Measurements from ENCODE around the gene TMEM53. TPM values are rescaled to one million over a fixed set of nuclear protein-coding genes. Genes with fewer than 3 reads are reported as not detected.
A peak's percentile ranks its signal among the peaks of the same experiment; 100 is the strongest.

TMEM53 gene
- total RNA-seq, 2 donors from 2014 or later = 3.8 to 5.3 TPM

DNA sequence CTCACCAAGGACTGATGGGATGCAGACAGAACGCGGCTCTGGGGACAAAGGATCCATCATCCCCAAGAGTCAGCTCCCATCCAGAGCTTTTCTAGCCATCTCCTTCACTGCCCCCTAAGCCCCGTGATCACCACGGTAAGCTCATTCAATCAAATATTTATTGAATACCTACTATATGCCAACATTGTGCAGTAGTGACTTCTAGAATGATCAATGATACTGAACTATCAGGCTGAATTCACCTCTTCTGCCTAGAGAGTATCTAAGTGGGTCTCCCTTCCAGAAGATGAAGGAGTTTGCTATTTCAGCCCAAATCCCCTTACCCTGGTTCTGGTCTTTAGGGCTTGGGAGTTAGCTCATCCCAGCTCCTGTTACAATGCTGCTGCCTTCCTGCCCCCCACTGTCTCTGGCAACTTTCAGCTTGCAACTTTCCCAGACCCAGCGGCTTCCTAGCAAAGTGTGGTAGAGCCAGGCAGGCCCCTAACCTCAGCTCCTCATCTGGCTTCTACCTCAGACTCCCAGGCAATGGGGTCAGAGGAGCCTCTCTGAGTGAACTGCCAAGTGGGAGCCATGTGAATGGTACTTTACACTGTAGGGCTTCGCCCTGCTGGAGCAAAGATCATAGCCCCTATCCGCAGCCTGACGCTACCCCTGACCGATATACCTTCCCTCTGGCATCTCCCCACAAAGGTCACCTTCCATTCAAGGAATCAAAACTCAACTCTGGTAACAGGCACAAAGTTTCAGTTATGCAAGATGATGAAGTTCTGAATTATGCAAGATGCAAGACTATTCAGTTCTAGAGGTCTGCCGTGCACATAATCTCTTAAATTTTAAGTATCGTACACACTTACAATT is 20.9 kb downstream of the TMEM53 start:
- intact Hi-C loops (cut with DNase I) = loop anchor here in 1 of 2 donors (5.0 kb wide), 1 partner anchor 271 kb away; no protein-coding TSS in a partner anchor
- no peak for DNase-seq (ENCODE audit: low spot score)

DNA sequence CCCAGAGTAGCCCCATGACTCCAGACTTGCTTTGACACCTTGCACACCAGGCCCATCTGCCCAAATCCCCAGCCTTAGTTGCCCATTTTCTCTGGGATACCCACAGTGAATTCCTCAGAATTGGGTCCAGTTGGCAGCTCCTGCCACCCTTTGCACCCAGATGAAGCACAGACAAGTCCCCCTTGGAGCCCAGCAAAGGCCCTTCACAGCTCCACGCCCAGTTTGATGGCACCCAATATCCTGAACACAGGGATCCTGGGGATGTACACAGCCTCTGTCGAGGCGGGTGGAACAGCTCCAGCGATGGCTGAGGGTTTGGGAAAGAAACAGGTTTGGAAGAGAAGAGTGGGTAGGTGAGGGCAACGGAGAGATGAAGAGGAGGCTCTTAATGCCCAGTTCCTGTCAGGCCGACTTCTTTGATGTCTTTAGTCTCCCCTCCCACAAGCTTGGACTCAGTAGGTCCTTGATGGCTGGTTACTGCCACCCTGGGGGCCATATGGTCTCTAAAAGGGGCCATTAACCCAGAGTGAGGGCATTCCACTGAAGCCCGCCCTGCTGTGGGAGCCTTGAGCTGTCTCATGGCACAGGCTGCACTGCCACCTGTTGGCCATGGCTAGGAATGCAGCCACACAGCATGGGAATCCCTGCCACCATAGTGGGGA is 21.7 kb downstream of the TMEM53 start:
- DNase-seq (ENCODE audit: low spot score) = peak; percentile 93
- intact Hi-C loops (cut with DNase I) = loop anchor here in 1 of 2 donors (5.0 kb wide), 1 partner anchor 270 kb away; no protein-coding TSS in a partner anchor

DNA sequence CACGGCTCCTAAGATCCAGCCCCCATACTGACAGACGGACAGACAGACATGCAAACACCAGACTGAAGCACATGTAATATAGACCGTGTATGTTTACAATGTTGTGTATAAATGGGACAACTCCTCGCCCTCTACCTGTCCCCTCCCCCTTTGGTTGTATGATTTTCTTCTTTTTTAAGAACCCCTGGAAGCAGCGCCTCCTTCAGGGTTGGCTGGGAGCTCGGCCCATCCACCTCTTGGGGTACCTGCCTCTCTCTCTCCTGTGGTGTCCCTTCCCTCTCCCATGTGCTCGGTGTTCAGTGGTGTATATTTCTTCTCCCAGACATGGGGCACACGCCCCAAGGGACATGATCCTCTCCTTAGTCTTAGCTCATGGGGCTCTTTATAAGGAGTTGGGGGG is 23.2 kb downstream of the TMEM53 start:
- intact Hi-C loops (cut with DNase I) = loop anchor here (2.0 to 5.0 kb wide), 2 partner anchors 40 to 269 kb away; no protein-coding TSS in a partner anchor
- no peak for DNase-seq (ENCODE audit: low spot score)

DNA sequence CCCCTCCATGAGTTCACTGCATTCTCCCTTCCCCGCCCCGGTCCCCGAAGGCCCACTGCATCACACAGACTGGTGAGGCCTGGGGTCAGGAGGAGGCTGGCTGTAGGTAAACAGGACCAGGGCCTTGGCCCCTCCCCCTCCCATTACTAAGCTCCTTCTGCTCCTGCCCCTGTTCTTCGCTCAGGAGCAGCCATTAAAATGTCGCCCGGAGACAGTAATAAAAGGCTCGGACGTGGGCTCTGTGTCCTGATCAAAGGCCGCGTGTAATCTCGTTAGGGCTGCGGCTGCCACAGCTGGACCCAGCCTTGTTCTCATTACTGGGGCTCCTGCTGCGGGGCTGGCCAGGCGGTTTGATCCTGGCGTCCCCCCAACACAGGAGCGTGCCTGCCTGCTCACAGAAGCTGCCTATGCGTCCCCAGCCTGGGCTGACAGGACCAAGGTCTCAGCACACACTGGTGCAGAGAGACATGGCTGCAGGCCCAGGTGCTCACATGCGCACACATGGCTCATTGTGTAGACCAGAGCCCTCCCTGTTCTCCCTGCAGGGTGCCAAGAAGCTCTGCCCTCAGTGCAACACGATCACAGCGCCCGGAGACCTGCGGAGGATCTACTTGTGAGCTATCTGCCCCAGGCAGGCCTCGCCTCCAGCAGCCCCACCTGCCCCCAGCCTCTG is 24.0 kb downstream of the TMEM53 start:
- intact Hi-C loops (cut with DNase I) = loop anchor here (2.0 to 5.0 kb wide), 2 partner anchors 39 to 268 kb away; no protein-coding TSS in a partner anchor
- no peak for DNase-seq (ENCODE audit: low spot score)

DNA sequence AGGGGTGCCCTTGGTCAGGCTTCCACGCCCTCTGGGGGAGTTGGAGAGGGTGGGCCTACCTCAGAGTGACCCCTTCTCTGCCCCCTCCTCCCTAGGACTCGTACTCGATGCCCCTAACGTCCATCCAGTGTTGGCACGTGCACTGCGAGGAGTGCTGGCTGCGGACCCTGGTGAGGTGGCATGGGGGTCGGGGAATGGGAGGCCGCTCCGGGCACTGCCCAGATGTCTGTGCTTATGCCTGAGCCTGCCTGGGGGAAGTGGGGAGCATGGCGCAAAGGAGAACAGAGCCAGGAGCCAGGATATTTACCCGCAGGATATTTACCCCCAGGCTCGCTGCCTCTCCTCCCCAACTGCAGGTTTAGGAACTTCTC is 24.5 kb downstream of the TMEM53 start:
- intact Hi-C loops (cut with DNase I) = loop anchor here (2.0 to 5.0 kb wide), 2 partner anchors 39 to 267 kb away; no protein-coding TSS in a partner anchor
- no peak for DNase-seq (ENCODE audit: low spot score)

DNA sequence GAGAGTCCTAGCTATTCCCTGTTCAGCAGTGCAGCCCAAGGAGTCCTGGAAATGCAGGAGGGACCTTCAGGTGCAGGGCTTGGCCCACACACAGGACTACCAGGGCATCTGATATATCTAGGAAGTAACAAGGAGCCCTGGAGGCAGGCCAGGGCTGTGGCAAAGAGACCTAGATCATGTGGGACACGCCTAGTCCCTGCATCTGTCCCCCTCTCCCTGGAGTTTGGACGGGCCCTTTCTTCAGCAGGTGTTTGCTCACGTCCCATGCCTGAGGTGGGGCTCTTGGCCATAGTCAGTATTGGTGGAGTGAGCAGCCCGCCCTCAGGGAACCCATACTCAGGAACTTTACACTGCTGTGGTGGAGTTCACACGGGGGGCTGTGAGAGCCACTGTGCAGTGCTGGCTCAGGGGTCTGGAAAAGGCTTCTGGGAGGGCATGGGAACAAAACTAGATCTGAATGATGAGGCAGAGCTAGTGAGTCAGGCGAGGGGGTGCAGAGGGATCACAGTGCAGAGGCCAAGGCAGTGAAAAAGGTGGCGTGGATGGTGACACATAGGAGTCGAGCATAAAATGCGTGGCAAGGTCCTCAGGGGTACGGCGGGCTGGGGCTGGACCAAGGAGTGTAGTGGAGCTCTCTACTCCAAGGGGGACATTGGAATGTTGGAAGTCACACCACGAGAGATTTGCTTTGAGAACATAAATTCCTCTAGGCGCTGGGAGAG is 25.6 kb downstream of the TMEM53 start:
- intact Hi-C loops (cut with DNase I) = no loop called here
- no peak for DNase-seq (ENCODE audit: low spot score)

DNA sequence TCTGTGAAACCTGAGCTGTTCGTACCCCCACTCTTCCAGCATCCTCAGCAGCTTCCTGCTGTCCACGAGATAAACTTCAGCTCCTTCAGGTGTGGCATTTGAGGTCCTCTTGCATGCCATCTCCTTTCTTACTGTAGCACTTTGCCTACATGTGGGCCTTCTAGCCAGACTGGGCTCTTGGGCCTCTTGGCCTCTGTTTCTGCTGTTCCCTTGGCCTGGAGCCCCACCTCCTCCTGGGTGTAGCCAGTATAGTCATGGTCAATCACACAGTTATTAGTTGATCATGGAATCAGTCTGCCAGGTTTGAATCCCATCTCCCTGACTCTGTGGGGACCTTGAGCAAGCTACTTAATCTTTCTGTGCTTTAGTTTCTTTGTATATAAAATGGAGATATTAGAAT is 26.4 kb downstream of the TMEM53 start:
- intact Hi-C loops (cut with DNase I) = loop anchor here in 1 of 2 donors (2.0 kb wide), 1 partner anchor 29 kb away; no protein-coding TSS in a partner anchor
- DNase-seq (ENCODE audit: low spot score) = no peak

DNA sequence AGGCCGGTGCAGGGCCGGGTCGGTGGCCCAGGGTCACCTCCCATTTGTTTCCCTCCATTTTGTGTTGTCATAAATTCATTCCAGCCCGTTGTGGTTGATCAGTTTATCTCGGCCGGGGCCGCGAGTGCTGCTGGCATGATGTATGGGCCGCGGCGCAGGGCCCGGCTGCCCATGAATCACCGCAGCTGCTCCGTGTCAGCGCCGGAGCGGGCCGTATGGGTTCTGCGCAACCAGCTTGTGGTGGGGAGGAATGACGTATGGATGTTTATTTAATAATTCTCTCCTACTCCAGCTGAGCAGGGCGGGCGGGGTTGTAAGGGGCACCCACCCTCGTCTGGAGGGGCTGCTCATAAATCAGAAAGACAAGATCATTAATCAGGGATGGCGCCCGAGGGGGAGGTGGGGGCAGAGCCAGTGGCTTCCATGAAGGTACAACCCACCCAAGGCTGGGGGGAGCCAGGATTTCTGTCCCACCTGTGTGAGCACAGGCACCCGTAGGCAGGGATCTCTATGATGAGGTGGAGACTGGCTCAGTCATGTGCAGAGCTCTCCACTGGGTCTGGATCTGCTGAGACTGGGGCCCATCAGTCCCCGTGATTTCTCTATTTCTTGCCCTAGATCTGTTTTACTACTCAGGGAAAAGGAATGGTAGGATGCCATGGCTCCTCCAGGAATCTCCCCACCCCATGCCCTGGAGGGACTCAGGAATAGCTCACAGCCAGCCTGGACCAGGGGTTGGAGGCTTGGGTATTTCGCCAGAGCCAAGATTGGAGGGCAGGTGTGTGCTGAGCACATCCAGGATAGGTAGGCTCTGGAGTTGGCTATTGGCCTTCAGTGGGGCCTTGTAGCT is 27.8 kb downstream of the TMEM53 start:
- intact Hi-C loops (cut with DNase I) = loop anchor here in 1 of 2 donors (2.0 kb wide), 1 partner anchor 28 kb away; no protein-coding TSS in a partner anchor
- no peak for DNase-seq (ENCODE audit: low spot score)

DNA sequence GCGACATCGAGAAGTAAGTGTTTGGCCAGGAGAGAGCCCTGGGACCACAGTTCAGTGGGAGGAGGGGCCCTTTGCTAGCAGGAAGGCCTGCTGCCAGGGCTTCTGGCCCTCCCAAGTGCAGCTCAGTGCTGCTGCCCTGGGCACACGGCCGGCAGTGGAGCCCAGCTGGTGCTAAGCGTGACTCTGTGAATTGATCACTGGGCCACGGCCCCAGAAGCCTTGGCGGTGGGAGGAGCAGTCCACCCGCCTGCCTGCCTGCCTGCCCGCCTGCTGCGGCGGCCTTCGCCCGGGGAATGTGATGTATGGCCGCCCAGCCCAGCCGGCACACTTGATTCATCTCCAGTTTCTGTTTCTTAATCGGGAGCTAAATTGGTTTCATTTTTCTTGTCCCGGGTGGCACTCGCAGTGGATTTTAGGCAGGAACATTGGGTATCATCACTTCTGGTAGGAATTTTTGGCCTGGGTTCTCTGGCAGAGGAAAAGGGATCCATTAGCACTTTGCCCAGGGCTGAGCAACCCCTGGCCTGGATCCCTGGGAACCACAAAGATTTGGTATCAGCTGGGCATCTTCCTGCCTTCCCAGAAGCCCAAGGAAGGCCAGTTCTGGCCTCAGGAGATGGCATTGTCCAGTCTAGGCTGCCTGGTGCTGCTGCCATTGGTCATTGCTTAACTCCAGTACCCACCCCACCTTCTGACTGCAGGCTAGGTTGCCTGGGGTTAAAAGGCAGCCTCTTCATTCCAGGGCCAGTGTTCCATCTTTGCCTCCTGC is 28.6 kb downstream of the TMEM53 start:
- DNase-seq (ENCODE audit: low spot score) = peak; percentile 87
- intact Hi-C loops (cut with DNase I) = loop anchor here in 1 of 2 donors (2.0 kb wide), 1 partner anchor 27 kb away; no protein-coding TSS in a partner anchor

DNA sequence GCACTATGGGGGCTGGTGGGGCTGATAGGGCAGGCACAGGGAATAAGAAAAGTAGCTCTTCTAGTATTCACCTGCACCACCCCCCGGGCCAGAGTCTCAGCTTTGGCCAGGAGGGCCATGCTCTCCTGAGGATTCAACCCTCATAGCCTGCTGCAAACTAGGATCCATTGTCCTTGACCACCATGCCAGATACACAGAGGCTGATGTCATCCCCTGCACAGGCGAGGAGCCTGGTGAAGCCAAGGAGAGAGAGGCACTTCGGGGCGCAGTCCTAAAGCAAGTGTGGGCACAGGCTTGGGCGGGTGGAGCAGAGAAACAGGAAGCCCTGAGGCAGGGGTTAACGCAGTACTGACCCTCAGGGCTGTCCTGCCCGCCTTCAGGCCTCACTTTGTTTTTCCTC is 29.5 kb downstream of the TMEM53 start:
- intact Hi-C loops (cut with DNase I) = loop anchor here in 1 of 2 donors (1.0 kb wide), 1 partner anchor 47 kb away; no protein-coding TSS in a partner anchor
- DNase-seq (ENCODE audit: low spot score) = no peak

DNA sequence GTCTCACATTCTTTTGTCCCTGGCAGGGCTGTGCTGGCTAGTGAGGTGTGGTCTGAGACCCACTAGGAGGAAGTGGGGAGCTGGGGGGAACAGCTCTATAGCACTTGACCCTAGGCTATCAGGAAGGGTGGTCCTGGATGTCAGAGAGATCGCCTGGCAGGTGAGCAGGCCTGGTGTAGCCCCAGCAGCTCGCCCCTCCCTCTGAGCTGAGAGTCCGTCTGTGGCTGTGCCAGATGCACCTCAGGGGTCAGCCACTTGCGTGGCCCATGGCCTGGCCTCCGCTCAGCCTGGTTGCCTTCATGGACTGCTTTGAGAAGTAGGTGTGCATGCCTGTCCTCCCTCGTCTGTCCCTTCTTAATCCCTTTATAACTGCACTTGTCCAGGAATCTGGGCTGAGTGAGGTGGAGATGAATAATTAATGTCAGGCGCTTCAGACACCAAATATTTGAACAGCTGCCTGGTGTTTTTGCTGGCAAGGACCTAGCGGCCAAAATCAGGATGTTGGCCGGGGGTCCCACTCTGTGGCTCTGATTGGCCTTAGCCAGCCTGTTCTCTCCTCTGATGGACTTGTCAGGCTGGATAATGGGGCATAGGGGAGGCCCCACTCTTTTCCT is 30.5 kb downstream of the TMEM53 start:
- no peak for DNase-seq (ENCODE audit: low spot score)
- intact Hi-C loops (cut with DNase I) = loop anchor here in 1 of 2 donors (1.0 kb wide), 1 partner anchor 46 kb away; no protein-coding TSS in a partner anchor

DNA sequence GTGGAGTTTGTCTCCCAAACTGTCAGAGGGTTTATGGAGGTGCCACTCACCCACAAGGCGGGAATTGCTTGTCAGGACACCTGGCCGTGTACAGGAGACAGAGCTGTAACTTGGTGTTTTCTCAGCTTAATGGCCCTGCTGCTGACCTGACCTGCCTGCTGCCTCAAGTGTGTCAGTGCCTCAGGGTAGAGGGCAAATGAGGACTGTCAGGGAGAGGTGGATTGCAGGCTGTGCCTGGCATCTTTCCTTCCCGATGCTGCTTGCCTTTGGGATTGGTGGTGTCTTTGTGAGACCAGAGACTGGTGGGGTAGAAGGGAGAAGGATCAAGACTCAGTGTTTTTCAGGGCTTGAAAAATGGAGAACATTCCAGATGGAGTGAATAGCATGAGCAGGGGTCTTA is 31.4 kb downstream of the TMEM53 start:
- intact Hi-C loops (cut with DNase I) = no loop called here

DNA sequence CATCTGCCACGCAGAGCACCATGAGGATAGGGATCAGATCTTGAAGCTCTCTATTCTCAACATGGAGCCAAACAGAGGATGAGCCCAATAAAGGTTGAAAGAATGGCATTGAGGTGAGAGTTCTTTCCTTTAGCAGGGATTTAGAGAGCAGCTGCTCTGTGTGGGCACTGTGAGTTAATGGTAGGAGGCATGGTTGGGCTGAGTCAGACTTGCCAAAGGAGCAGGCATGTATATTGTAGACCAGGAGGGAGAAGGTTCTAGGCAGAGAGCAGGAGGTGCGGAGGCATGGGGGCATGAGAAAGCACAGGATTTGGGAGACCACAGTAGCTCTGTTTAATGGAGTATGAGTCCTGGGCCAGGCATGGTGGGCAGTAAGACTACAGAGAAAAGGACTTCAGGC is 32.0 kb downstream of the TMEM53 start:
- intact Hi-C loops (cut with DNase I) = no loop called here
- DNase-seq (ENCODE audit: low spot score) = no peak

More for the DNA sequence above, 31.4 kb downstream of the TMEM53 start:
- no peak for DNase-seq (ENCODE audit: low spot score)

DNA sequence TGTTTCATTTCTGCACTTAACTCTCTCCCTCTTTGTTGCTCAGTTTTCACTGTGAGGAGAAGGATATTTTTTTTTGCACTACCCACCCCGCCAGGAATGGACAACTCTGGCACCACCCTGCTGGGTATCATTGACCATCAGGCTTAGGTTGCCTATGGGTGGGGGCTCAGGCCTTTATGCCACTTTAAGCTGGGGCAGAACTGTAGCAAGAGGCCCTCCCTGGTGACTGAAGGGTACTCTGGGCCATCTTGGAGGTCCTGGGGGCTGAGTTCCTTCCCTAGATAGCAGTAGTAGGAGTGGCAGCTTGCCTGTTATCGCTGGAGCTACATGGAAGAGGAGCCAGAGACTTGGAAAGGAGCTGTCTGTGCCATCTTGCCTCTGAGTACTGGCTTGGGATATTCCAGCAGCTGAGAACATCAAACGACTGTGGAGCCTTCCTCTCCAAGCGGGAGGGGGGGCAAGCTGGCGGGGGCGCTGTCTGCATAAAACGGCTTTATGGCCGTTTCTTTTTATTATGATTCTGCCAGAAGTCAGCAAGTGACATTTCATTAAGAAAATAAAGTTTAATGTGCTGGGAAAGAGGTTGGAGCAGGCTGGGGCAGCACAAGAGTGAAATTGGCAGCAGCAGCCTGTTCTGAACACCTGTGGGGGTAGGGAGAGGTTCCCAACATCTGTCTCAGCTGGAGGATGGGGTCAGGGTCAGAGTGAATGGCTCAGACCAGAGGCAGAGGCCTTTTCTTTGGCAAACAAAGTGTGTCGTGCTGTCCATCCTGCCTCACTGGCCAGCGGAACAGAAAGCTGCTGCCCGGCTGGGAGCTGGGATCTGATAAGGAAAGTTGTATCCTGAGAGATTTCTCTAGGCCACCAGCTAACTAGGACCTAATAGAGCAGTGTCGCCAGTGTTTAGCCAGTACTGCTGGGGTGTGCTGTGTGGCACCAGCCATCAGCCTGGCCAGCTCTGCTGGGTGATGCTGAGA is 32.9 kb downstream of the TMEM53 start:
- intact Hi-C loops (cut with DNase I) = no loop called here

DNA sequence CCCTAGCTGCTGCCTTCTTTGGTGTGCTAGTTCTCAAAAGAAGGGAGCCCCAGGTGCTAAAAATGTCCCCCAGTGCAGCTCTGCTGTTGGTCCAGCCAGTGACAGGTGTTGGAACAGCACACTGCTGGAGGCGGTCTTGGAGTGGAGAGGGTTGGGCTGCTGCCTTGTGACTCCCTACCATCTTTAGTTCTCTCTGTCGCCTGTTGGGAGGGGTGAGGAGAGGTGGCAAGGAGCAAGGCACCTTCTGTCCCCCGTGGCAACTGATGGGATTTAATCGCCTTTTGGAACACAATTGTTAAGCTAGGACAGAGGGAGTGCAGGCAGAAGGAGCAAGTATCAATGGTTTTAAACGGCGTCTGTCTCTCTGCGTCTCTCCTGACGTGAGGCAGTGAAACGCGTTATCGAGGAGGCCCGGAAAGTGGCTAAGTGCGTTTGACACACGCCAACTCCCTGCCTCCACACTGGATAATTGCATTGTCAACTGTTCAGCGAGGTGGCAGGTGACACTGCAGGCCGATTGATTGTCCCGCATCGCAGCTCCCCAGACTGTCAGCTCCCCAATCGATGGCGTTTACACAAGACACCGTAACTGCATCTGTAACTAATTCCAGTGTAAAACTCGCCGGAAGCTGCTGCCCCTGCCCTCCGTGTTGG is 34.0 kb downstream of the TMEM53 start:
- intact Hi-C loops (cut with DNase I) = no loop called here

More for the DNA sequence above, 32.9 kb downstream of the TMEM53 start:
- DNase-seq (ENCODE audit: low spot score) = peak; percentile 62

More for the DNA sequence above, 34.0 kb downstream of the TMEM53 start:
- peak; percentile 55 for DNase-seq (ENCODE audit: low spot score)

Data from posterior vena cava (tissue), 2 donors.